Mesodermal cell (in vitro differentiated cells): ENCODE measurements around the gene FBXO46. TPM values are rescaled to one million over a fixed set of nuclear protein-coding genes. Genes with fewer than 3 reads are reported as not detected.

Source experiments
- H3K27ac ChIP-seq: 2 replicates; pipeline ENCODE4 v1.7.0; 2013; ENCODE audit warnings: mild to moderate bottlenecking, low read depth, low read length, moderate library complexity; ENCODE audit not compliant: severe bottlenecking
- H3K36me3 ChIP-seq: 2 replicates; pipeline ENCODE4 v1.7.1; 2013; ENCODE audit warnings: mild to moderate bottlenecking, low read length, moderate library complexity; ENCODE audit not compliant: control insufficient read depth, insufficient read depth
- H3K4me1 ChIP-seq: one replicate; pipeline ENCODE4 v1.7.1; 2013; ENCODE audit warnings: mild to moderate bottlenecking, low read length; ENCODE audit not compliant: insufficient read depth, control insufficient read depth, poor library complexity, severe bottlenecking
- H3K4me3 ChIP-seq: 2 replicates; pipeline ENCODE4 v1.7.0; 2013; ENCODE audit warnings: low read length, control low read depth, mild to moderate bottlenecking; ENCODE audit not compliant: insufficient read depth, poor library complexity, severe bottlenecking; ENCODE audit errors: extremely low read depth
- H3K9me3 ChIP-seq: 2 replicates; pipeline ENCODE4 v1.7.1; 2013; ENCODE audit warnings: mild to moderate bottlenecking, low read length, moderate library complexity; ENCODE audit not compliant: control insufficient read depth
- WGBS, 2 experiments: methylation state at CpG; one replicate each; pipeline ENCODE4 v1.1.5; 2013; ENCODE audit warnings: missing lambda C conversion rate in 2 of 2; ENCODE audit not compliant: insufficient coverage in 2 of 2; 5-methylcytosine and 5-hydroxymethylcytosine counted together
- polyA plus RNA-seq, 2 experiments: library from polyadenylated mRNA; stranded (reverse); fragments of 50-300 nt; gene quantifications; one replicate each; pipeline ENCODE4 v1.2.3, GENCODE V29; 2013

Gene FBXO46, protein sequence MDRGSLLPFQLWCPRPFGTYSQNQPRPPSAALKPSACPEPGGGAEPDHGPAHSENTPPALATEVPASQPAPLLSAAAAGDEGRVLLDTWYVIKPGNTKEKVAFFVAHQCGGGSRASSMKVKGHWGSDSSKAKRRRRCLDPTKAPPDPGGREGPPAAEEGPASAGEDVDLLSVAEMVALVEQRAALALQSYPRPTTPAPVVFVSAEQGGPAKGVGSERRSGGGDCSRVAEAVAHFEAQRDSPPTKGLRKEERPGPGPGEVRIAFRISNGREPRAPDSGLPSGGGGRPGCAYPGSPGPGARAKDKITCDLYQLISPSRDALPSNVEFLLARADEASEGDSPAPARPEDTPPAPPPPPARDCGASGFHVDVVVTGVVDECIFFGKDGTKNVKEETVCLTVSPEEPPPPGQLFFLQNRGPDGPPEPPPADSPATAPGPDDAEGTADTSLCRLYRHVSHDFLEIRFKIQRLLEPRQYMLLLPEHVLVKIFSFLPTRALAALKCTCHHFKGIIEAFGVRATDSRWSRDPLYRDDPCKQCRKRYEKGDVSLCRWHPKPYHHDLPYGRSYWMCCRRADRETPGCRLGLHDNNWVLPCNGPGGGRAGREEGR
- polyA plus RNA-seq (2013, experiment 1 of 2) = 10.3 TPM
- polyA plus RNA-seq (2013, experiment 2 of 2) = 8.8 TPM

DNA sequence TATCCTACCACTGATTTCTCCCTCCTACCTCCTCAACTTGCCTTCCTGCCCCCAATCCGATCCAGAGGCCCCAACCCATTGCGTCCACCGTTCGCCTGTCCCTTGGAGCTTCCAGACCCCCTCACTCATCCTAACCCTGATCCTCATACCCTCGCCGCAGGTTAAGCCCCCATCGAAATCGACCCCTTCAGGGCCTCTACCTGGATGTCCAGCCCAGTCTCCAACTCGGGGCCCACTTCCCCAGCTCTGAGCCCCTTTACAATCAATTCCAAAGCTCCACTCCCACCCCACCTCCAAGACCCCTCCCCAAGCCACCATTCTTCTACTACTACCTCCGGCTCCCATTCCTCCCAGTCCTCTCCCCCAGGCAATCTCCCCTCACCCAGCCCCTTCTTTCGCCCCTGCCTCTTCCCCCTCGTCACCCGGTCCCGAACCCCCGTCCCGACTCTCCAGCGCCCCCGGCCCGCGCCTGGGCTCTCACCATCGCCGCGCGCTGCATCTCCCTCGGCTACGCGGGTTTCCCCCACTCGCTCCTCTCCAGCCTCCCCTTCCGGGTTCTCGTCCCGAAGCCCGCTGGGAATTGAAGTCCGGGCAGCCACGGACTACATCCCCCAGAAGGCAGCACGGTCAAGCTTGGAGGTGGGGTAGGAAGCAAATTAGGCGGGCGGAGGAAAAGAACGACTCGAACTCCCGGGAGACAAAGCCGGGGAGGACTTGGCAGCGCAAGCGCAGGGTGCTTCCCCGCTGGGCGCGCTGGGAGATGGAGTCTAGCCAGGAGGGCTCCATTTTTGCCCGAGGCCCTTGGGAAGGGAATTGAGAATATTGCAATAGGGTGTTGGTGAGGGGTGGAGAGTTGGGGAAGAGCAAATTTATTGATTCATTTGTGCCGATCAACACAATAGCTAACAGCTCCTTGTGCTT lies at the start of gene FBXO46:
TSS of gene FBXO46 (minus strand) at position 529 of the 921 bp plus-strand sequence. CDS start 17,401 bp downstream, outside the sequence.
- Histone ChIP-seq H3K9me3 (no peaks in the 10 kb centered on the region), H3K27ac (no peak within 1 kb of the TSS), H3K36me3 (peaks cover 3% of the 10 kb centered on the region), H3K4me3 (peak within 1 kb of the TSS; percentile 99), H3K4me1 (peaks cover 5% of the 10 kb centered on the region)
- WGBS, 2 experiments = 1% methylated on average over 27 to 30 of the region's 48 CpGs

DNA sequence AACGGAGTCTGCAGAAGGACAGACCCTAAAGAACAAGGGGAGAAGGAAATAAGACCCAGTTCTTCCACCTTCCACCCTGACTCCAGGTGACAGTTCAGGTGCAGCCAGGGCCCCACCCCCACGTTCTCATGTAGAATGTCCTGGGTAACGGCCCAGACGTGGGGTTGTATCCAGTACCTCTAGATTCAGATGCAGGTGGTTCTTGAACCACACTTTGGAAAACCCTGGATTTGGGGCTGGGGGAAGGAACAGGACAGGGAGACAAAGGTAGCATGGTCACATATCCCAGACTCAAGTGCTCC lies 49.4 kb upstream of the FBXO46 start:
- Histone ChIP-seq H3K4me1 (peaks cover 49% of the 10 kb centered on the region), H3K9me3 (no peaks in the 10 kb centered on the region), H3K27ac (peak overlapping the region; percentile 16), H3K4me3 (no peak overlapping the region), H3K36me3 (peaks cover 45% of the 10 kb centered on the region)
- WGBS, 2 experiments = 75 to 82% methylated on average over 3 of the region's 4 CpGs

DNA sequence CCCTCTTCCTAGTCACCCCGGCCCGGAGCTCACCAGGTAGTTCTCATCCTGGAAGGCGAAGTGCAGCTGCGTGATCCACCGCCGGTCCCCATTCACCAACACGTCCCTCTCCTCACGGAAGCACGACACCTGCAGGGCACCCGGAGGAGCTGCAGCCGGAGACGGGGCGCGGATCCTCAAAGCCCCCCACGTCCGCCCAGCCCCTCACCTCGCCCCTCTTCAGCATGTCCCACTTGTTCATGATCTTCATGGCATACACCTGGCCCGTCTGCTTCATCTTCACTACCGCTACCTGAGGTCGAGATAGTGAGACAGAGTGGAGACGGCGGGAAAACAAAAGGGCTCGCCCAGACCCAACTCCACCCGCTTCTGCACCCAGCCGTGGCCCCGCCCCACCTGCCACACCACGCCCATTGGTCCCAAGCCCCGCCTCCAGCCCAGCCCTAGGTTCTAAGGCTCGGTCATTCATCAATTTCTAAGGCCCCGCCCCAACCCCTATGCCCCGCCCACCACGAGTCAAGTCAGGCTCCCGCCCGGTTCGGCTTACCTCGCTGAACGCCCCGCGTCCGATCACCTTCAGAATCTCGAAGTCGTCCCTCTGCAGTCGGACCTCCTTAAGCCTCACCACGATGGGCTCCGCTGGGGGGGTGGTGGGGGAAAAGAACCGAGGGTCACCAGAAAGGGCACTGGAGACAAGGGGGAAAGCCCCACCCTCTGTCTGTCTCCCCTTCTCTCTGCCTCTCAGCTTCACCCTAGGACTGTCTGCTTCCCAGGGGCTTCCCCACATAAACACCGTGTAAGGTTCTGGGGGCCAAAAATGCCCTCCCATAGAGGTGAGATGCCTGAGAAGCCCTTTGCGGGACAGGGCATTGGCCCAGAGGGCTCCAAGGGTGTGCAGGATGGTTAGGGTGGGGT lies 48.8 kb upstream of the FBXO46 start:
- Histone ChIP-seq H3K9me3 (no peaks in the 10 kb centered on the region), H3K36me3 (peaks cover 41% of the 10 kb centered on the region), H3K27ac (no peak overlapping the region), H3K4me3 (peak overlapping the region; percentile 31), H3K4me1 (peaks cover 49% of the 10 kb centered on the region)
- 9 to 14% methylated on average over 30 to 35 of the region's 48 CpGs for WGBS, 2 experiments

DNA sequence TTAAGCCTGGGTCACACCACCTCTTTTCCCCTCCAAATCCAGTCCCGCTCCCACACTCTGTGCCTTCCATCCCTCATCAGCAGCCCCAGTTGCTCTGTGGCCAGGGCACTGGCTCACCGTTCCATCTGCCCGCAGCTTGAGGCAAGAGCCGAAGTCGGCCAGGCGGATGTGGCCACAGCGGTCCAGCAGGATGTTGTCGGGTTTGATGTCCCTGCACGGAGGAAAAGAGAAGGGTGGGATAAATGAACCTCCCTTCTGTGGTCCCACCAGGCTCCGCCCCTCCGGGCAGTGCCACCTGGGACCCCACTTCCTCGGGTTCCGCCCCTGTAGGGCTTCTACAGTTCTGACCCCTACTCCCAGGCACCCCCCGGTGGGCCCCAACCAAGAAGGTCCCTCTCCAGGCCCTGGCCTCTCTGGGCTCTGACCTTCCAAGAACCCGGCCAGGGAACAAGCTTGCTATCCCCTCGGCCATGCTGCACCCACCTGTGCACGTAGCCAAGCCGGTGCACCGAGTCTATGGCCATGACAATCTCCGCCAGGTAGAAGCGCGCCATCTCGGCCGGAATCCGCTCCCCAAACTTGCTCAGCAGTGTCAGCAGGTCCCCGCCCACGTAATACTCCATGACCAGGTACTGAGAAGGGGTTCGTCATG lies 47.4 kb upstream of the FBXO46 start:
- Histone ChIP-seq H3K4me3 (no peak overlapping the region), H3K27ac (no peak overlapping the region), H3K36me3 (peaks cover 43% of the 10 kb centered on the region), H3K4me1 (peaks cover 37% of the 10 kb centered on the region), H3K9me3 (no peaks in the 10 kb centered on the region)
- WGBS, 2 experiments = 97 to 98% methylated on average over 19 to 26 of the region's 28 CpGs

DNA sequence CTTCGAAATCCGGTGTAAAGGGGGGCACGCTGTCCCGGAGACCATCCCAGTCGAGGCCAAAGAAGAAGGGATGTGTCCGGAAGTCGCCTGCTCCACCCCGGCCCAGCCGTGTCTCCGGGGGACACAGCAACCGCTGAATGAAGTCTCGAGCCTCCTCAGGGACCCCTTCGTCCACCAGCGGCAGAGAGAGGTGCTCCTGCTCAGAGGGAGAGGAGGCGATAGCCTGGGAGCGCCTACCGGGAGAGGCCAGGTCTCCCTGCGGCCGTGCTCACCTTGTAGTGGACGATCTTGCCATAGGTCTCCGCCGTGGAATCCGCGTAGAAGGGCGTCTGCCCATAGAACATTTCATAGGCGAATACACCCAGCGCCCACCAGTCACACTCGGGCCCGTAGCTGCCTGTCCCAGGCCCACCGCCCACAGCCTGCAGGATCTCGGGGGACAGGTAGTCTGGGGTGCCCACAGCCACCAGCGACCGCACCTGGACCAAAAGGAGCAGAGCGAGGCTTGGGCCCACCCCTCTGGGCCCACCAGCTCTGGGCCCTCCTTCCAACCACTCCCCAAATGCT lies 46.8 kb upstream of the FBXO46 start:
- peaks cover 50% of the 10 kb centered on the region for H3K36me3 ChIP-seq

DNA sequence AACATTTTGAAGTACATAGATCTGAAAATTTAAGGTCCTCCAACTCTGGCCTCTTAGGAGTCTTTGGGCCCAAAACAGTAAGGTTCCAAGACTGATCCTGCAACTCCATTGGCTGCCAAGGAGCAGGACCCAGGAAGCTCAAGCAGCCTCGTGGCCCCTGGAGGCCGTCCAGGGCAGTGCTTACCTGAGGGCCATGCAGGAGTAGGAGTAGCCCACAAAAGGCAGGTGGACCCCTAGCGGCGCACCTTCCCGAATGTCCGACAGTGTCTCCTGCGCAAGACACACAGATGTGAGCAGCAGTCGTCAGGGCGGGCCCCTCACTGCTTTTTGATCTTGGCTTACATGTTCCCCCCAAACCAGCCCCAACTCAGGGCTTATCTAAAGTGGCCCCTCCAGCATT lies 44.1 kb upstream of the FBXO46 start:
- H3K4me1 ChIP-seq = peaks cover 16% of the 10 kb centered on the region

More for the DNA sequence above, 46.8 kb upstream of the FBXO46 start:
- Histone ChIP-seq H3K4me3 (no peak overlapping the region), H3K9me3 (no peaks in the 10 kb centered on the region), H3K4me1 (peaks cover 32% of the 10 kb centered on the region), H3K27ac (no peak overlapping the region)
- 96 to 97% methylated on average over 25 to 34 of the region's 34 CpGs for WGBS, 2 experiments

DNA sequence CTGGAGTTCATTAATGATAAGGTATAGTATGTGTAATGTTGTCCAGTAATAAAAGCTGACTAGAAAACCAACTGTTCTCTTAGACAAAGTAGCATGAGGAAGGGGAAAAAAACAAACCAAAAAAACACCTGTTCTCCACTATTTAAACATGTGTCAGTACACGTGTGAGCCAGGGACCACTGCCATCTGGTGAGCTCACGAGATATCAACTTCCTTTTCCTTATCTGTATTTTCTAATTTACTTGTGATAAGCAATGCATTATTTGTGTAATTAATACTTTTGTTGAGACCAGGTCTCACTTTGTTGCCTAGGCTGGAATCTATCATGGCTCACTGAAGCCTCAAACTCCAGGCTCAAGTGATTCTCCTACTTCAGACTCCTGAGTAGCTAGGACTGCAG lies 42.7 kb upstream of the FBXO46 start:
- no peak overlapping the region for H3K4me3 ChIP-seq
- H3K9me3 ChIP-seq = no peaks in the 10 kb centered on the region
- H3K27ac ChIP-seq = no peak overlapping the region
- H3K36me3 ChIP-seq = peaks cover 52% of the 10 kb centered on the region
- no CpG with 5 or more reads among the region's 2 CpGs for WGBS, 2 experiments
- H3K4me1 ChIP-seq = peaks cover 10% of the 10 kb centered on the region

More for the DNA sequence above, 44.1 kb upstream of the FBXO46 start:
- Histone ChIP-seq H3K36me3 (peaks cover 58% of the 10 kb centered on the region), H3K27ac (no peak overlapping the region), H3K9me3 (no peaks in the 10 kb centered on the region), H3K4me3 (no peak overlapping the region)
- WGBS, 2 experiments = 93 to 94% methylated on average over 9 of the region's 9 CpGs

DNA sequence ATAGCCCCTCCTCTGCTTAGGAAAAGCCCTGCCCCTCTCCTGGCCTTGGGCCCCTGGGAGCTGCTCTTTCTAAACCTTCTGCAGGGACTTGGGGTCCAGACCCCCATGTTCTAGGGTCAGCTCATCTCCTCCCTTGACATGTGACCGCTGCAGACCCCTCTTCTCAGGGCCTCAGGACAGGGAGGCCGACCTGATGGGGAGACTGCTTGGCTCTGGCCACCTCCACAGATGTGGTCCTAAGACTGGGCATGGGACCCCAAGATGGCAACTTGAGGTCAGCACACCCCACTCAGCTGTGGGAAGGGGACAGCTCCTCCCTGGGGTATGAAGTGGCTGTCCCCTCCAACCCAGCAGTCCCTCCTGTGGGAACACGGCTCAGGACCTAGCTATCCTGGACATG lies 42.2 kb upstream of the FBXO46 start:
- H3K4me3 ChIP-seq = no peak overlapping the region
- peaks cover 47% of the 10 kb centered on the region for H3K36me3 ChIP-seq
- peaks cover 10% of the 10 kb centered on the region for H3K4me1 ChIP-seq
- H3K27ac ChIP-seq = no peak overlapping the region
- no peaks in the 10 kb centered on the region for H3K9me3 ChIP-seq
- 80 to 94% methylated on average over 1 to 3 of the region's 3 CpGs for WGBS, 2 experiments

DNA sequence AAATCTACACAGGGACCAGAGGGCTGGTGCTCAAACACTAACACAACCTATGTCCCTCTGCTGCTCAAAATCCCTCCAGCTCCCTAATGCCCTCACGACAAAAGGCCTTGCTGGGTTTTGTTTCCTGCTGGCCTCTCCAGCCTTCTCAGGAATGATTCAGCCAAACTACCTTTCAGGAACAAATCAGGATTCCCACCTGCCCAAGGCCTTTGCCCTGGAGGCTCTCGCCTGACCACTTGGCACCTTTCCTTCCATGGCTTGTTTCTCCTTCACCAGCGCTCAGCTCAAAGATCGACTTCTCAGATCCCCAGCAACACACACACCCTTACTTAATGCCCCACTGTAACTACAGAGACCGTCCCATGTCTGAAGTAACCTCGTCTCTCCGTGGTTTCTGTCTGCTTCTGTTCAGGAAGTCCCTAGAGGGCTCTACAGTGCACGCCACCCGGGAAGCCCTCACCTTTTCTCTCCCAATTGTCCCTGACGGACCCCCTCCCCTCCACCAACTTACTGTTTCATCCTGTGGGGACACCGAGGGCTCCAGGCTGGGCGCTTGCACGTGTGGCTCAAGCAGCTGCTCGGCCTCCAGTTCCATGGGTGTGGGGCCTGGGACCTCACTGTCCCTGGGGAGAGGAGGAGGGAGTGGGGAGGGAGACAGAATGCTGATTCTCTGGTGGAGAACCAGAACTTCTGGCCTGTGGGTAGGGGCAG lies 41.6 kb upstream of the FBXO46 start:
- Histone ChIP-seq H3K36me3 (peaks cover 41% of the 10 kb centered on the region), H3K4me3 (no peak overlapping the region), H3K27ac (no peak overlapping the region), H3K9me3 (no peaks in the 10 kb centered on the region), H3K4me1 (peaks cover 10% of the 10 kb centered on the region)
- WGBS, 2 experiments = 87 to 88% methylated on average over 8 to 12 of the region's 14 CpGs
